NCI-H82 (cell line): ENCODE results near the gene MAPK7.

Source experiments
- DNase-seq: peaks from one replicate; lab custom pipeline; 2025; lab: John Stamatoyannopoulos, UW

MAPK7 gene

DNA sequence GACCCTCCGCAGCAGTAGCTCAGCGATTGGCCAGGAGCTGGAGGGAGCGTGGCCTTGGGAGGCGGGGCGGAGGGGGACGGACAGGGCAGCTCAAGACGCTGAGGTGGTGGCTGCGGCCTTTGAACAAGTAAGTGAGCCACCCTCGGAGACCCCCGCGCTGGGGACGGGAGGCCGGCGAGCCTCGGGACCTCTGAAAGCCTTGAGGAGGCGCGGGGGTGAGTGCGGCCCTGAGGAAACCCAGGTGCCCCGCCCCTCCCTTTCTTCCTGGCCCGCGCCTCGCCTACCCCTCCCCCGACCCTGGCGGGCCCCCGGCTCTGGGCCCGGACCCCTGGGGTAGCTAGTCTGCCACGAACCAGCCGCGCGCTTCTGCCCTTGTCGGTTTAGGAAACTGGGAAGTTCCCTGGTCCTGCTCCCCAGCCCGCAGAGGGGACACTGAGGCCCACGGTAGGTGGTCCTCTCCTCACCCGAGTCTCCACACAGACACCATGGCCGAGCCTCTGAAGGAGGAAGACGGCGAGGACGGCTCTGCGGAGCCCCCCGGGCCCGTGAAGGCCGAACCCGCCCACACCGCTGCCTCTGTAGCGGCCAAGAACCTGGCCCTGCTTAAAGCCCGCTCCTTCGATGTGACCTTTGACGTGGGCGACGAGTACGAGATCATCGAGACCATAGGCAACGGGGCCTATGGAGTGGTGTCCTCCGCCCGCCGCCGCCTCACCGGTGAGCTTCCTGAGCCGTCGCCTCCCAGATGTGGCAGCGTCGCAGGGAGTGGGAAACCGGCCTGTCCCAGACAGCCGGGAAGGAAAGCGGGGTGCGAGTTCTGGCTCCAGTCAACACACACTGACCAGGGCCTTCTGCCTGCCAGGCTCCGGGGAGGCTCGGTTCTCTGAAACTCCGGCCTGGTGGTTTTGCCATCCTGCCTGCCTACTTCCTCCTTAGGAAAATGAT, at the start of gene MAPK7:
Gene MAPK7, plus strand, starts transcription at position 83 of the 945 bp plus-strand sequence. Its CDS starts 403 bp downstream, at position 486.
- DNase-seq = no peak

DNA sequence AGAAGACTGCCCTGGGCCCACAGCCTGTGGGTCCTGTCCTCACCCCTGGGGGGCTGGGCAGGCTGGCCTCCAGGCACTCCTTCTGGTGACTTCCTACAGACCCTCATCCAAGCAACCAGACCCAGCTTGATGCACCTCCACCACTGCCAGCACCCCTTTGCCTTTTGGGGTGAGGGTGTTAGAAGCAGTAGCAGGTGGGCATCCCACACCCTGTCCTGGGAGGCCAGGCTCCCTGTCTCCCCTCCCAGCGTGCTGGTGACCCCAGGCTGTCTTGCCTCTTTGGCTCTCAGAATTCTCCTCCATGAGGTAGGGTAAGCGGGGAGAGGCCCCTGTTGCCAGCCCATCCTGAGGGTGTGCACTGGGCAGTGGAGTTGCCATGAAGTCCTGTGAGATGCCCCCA, 49.2 kb upstream of the MAPK7 start:
- DNase-seq = no peak

DNA sequence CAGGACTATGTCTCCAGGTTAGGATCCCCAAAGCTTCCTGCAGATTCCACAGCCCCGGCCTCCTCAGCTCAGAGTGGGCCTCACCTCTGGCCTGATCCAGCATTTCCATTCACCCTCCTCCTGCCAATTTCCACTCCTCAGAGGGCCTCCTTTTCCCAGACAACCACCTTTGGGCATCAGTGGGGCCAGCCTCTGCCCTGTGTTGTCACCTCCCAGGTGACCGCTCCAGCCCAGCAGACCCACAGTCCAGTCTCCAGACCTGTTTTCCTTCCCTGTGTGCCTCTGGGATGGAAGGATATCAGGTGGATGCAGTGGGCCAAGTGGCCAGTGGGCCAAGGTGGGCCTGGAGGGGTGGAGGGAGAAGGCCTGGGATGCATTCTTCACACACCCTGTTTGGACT, 48.5 kb upstream of the MAPK7 start:
- DNase-seq = no peak

DNA sequence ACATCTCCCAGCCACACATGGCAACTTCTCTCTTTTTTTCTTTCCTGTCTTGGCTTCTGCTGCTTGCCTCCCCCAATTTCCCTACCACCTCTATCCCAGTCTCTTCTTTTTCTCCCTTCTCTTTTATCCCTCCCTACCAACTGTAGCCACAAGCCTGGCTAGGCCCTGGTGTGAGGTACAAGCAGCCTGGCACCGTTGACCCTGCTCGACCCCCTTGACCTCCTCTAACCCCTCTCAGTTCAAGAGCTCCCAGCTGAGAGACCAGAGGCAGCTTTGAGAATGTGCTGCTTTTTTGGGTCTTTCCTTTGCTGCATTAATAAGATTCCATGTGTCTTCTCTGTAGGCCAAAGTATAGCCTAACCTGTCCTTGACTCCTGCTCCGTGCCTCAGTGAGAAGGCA, 48.0 kb upstream of the MAPK7 start:
- DNase-seq = no peak

DNA sequence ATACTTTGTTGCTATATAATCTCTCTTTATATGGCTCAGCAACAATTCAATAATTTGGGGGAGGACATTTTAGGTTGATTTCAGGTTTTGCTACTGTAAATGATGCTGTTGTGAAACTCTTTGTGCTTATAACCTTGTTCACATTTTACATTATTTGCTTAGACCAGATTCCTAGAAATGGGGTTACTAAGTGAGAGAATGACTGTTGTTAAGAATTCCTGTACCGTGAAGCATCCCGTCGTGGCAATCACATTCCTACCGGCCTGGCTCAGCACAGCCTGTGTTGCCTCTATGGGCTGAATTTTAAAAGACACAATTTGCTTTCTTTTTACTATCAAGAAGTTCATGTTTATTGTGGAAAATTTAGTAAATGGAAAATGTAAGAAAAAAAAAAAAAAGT, 47.2 kb upstream of the MAPK7 start:
- DNase-seq = no peak

DNA sequence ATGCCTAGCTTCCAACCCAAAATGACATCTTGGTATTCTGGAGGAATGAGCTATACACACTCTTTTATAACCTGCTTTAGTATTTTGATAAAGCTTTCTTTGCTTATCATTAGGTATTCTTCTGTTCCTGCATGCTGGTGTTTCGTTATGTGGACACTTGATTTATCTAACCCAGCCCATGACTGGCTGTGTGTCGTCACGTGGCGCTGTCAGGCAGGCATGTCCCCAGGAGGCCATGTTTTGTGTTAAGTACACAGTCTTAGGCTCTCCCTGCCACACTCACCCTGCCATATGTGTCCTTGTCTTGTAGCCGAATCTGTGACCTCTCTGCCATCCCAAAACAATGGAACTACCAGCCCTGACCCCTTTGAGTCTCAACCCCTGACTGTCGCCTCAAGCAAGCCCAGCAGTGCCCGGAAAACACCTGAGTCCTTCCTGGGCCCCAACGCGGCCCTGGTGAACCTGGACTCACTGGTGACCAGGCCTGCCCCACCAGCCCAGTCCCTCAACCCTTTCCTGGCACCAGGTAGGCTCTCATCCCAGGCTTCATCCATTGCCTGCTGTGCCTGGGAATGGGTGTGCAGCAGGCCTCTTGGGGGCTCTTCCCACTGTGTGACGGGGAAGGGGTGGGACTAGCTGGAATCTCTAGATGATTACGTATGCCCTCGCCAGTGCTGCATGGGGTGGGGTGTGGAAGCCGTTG, 46.6 kb upstream of the MAPK7 start:
- no peak for DNase-seq

DNA sequence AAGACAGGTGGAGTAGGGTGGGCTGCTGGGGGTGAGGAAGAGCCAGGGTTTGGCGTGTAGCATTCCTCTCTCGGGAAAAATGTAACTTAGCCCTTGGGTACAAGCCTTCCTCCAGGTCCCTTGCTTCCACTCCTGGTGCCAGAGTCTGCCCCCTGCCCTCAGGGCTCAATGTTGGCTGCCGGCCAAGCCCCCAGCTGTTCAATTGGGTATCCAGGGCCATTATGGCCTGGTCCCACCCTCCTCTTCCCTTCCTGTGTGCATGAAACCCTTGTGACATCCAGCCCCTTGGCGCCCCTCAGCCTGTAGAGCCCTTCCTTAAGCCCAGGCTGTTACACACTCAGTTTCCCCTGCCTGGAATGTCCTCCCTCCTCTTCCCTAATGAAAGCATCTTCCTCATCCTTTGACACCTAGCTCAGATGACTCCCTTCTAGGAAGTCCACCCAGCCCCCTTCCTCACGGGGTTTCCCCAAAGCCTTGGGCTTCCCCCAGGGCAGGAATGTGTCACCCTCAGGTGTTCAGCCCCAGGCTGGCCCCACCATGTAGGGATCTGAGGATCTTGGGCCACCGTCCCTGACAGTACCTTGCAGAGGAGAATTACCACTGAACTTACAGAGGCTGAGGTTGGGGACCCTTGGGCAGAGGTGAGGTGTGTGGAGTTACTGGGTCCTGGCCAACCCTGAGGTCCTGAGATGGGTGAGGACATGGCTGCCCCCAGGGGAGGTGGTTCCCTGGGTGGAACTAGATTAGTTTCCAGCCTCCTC, 45.7 kb upstream of the MAPK7 start:
- peak; percentile 31 for DNase-seq

DNA sequence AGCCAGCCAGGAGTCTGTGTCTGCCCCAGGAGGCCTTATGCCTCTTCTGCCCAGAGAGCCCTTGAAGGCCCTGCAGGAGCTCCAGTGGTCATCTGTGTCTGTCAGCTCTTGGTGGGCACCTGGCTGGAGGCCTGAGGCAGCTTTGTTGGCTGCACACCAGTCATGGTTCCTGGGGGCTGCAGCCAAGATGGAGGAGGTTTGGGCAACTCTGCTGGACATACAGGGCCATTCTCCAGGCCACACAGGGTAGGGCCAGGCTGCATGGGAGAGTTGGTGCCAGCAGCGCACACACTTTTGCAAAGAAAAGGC, 45.2 kb upstream of the MAPK7 start:
- no peak for DNase-seq

DNA sequence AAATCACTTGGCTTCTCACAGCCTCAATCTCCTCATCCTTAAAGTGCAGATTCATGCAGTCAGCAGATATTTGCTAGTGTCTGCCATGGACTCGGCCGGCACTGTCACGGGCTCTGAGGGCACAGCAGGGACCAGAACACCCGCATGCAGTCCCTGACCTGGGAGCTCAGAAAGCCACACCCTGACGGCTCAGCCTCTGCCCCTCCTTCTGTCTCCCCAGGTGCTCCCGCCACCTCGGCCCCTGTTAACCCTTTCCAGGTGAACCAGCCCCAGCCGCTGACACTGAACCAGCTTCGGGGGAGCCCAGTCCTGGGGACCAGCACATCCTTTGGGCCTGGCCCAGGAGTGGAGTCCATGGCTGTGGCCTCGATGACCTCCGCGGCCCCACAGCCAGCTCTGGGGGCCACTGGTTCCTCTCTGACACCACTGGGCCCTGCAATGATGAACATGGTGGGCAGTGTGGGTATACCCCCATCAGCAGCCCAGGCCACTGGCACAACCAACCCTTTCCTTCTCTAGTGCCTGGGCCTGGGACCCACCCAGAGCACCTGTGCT, 44.5 kb upstream of the MAPK7 start:
- no peak for DNase-seq

DNA sequence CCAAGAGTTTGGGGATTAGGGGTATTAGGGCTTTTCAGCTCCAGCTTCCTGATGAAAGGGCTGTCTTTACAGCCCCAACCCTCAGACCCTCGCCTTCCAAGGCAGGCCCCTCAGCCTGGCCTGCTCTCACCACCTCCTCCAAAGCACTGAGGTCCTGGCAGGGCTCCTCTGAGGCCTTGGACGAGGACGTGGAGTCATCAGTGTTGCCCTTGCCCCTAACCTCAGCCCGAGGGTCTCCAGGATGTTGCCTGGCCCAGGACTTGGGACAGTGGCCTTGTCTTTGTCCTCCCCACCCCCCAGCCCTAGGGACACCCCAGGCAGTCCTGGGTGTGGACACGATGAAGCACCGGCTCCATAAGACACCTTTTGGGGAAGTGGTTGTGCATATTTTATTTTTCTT, 44.0 kb upstream of the MAPK7 start:
- DNase-seq = no peak

DNA sequence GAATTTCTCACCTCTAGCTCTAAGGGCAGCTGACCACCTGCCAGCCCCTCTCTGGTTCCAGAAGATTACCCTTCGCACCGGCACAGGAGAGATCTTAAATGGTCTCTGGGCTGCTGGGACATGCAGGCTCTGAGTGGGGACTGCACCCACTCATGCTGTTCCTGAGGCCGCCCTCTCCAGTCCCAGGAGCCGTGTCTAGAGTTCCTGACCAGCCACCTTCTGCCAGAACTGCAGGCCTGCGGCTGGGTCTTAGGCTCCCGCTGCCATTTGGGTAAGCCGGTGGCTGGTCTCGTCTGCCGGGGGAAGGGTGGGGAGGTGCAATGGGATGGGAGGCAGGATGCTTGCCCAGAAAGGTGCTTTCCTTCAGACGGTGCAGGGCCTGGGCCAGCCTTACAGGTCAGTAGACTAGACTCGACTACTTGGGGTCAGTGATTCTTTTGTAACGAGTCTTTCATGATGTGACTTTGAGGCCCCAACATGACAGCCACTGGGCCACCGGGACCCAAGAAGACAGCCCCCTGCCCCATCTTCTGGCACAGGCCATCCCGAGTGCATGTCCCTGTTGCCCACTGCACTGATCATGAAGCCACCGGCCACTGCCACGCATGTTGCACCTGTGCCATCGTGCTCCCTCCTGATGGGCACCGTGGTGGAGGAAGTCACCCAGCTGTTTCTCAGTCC, 42.2 kb upstream of the MAPK7 start:
- DNase-seq = no peak

DNA sequence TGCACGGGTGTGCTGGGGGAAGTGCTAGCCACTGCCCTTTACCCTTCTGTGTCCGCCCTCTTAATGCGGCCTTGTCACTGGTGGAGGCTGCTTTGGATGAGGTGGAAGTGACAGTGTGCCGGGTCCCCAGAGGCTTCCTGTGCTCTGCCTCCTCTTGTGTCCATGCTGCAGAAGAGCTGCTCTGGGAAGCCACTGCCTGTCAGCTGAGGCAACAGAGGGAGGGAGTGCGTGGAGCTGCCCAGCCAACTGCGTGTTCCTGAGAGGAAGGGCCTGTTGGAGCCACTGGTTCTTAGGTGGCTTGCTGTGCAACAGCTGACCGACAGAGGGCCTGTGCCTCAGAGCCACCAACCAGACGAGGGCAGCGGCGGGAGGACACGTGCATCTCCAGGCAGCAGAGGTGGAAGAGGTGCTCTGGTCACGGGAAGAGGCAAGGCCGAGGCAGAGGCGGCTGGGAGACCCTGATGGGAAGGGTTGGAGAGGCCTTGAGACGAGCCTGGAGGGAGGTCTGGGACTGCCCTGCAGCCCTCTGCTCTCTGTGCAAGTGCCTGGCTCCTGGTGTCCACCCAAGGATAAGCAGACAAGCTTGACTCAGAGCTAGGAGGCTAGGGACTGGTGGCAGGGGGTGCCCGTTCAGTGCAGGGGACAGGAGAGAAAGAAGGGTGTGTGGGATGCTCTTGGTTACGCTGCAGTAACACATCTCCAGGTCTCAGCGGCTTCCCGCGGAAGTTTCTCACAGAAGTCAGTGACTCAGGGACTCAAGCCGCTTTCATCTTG, 41.2 kb upstream of the MAPK7 start:
- no peak for DNase-seq

DNA sequence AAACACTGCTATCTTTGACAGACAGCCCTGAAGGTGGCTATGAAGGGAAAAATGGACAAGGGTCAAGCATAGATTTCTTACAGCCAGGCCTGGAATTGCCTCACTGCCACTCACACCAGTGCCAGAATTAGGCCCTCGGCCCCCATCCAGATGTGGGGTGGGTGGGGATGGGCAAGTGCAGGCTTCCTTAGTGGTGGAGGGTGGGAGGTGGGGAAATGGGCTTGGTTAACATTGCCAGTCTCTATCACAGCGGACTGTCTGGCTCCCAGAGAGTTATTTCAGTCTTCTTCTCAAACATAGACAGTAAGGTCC, 40.6 kb upstream of the MAPK7 start:
- no peak for DNase-seq

DNA sequence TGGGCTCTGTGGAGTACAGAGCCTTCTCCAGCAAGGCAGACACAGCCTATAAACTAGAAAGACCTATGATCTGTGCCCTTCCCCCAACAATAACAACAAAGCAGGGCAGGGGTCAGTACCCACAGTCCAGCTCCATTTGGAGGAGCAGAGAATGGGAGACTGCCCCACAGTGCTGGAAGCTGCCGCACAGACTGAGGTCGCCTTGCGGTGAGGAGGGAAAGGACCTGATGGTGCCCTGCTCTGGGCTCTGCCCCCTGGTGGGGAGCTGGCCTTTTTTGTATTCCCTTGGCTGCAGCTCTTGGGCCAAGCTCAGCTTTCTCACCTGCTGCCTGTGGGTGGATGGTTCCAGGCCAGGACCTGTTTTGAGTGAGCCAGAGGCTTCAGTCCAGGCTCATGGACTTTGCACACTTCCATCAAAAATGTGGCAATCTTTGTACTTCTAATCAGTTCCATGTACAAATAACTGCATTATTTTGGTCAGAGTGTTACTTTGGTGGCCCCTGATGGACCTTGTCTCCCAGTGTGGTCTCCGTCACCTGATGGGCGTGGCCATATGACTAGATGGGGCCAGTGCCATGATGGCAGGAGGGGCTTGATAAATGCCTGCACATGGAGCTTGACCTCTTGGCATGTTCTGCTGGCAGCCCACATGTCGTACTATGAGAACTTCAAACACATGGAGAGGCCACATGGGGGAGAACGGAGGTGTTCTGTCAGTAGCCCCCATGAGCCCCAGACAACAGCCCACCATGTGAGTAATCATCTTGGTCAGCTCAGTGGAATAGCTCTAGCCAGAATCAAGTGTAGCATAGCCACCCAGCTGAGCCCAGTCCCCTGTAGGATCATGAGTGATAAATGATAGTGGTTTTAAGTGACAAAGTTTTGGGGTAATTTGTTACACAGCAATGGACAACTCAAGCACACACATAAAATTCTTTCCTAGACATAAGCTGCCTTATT, 40.0 kb upstream of the MAPK7 start:
- peak; percentile 72 for DNase-seq

DNA sequence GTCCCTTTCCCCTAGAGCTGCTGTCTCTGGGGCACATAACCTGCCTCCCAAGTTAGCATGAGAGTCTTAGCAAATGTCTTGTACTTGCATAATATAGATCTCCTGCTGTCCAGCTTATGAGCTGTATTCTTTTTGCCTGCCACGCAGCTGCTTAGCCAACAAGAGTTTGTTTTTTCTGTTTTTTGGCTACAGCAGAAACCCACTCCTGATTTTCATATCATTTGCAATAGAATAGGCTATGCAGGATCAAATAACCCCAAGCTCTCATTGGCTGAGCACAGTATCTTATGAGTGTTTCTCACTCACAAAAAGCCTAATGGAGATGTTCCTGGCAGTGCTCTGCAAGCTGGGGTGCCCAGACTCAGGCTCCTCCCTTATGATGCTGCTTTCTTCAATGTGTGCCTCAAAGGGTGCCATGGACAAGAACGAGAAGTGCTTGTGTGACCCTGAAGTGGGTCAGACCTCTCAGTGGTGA, 38.9 kb upstream of the MAPK7 start:
- no peak for DNase-seq

DNA sequence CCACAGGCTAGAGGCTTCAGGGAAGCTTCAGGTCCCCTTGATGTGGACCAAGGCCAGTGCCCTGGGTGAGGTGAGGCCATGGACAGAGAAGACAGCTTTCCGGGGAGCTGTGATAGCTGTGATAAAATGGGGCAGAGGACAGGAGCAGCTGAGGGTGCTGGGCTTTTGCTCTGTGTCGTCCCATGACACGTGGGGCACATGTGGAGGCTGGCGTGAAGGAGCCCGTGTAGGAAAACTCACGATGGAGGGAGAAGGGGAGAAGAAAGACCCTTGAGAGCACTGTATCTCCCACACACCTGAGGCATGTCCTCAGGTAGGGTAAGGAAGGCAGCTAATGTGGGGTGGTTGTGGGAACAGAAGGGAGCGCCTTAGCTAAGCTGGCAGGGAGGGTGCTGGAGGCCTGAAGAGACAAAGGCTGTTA, 37.1 kb upstream of the MAPK7 start:
- DNase-seq = no peak

DNA sequence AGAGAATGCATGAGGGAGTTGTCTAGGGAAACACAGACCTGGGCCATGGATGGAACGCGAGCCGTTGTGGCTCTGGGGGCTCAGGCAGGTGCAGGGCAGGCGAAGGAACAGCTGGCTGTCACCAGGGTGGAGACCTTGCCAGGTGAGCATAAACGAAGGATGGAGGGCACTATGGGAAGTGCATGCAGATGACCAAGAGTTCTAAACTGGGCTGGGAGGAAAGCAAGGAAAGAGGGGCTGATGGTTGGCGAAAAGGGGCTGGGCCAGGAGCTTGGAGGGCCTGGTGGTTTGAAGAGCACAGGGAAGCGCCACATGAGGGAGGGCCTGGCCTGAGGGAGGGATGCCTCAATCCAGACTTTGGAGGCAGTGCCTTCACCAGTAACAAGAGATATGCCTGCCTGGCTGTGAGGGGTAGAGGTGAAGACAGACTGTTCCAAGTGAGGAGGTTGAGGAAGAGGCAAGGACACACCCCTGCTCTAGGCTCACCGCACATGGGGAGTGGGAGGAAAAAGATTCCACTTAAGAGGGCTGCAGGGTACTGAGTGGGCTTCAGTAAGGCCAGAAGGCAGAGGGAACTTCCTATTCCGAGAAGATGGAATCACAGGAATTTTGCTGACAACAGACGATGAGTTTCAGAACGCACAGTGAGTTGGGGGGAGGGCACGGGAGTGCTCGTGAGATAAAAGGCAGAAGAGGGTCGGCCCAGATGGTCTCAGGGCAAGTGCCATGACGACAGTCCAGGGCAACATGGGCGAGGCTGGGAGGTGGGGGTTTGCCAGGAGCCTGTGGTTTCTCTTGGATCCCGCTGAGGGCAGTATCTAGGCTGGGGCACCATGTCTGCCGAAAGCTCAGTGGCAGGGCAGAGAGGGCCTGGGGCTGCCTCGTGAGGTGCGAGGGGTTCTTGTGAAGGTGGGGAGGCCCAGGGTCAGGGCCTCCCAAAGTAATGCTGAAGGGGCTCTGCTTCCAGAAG, 36.4 kb upstream of the MAPK7 start:
- no peak for DNase-seq

DNA sequence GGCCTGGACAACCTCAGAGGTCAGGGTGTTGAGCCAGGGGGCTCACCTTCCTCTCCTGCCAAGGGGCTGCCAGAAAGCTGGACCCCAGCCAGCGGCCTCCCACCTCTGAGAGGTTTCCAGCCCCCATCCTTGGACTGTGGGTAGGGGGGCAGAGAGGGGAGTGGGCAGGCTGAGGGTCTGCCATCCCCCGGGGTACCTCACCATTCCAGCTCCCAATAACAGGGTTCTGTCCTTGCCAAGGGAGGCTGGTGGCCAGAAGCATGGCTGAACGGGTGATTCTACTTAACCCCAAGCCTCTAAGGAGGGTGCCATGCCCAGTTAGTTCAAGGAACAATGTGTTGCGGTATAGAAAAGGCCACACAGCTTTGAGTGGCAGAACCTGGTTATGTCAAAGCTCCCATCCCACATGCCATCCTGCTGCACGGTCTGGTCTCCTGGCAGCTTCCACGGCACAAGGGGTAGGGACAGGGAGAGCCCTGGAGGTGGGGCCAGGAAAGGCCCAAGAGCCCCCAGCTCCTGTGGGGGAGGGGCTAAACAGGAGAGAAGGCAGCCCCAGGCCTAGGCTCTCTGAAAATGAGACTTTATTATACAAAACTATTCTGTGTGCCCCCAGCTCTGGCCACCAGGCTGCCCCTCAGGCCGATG, 35.6 kb upstream of the MAPK7 start:
- no peak for DNase-seq
